IPS-18c (cell line): Measurements from ENCODE around the gene CRP.
"Not testable (repeated sequence)": the region's sequence is repeated elsewhere in the genome, so short reads cannot be mapped to it uniquely, and the experiment has no call there.

Source experiments
- H3K4me3 ChIP-seq: 2 replicates; pipeline ENCODE4 v1.7.0; 2013; ENCODE audit warnings: low read depth, mild to moderate bottlenecking, low read length, moderate library complexity; ENCODE audit not compliant: insufficient read depth
- H3K9me3 ChIP-seq: one replicate; pipeline ENCODE4 v1.6.1; 2013; ENCODE audit warnings: mild to moderate bottlenecking, low read length, moderate library complexity; ENCODE audit not compliant: control insufficient read depth, insufficient read depth

The CRP gene, protein sequence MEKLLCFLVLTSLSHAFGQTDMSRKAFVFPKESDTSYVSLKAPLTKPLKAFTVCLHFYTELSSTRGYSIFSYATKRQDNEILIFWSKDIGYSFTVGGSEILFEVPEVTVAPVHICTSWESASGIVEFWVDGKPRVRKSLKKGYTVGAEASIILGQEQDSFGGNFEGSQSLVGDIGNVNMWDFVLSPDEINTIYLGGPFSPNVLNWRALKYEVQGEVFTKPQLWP

DNA sequence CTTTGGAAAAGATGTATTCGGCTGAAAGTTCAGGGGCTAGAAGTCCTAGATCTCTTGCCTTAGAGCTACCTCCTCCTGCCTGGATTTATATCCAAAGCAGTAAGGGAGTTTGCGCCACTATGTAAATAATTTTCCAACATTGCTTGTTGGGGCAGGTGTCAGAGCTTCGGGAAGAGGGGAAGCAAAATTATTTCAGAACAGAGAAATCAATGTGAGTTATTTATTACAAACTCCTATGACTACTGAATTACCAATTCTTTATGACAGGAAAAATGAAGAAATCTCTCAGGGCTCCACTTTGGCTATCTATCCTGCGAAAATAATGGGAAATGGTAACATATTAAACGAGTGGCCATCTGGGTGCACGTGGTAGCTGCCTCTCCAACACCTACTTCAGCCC, at the start of gene CRP:
Gene CRP, minus strand, starts transcription at position 61 of the 400 bp plus-strand sequence. CDS start 104 bp downstream, outside the sequence.
- Histone ChIP-seq H3K9me3 (peaks cover 10% of the 10 kb centered on the region), H3K4me3 (no peak within 1 kb of the TSS)

DNA sequence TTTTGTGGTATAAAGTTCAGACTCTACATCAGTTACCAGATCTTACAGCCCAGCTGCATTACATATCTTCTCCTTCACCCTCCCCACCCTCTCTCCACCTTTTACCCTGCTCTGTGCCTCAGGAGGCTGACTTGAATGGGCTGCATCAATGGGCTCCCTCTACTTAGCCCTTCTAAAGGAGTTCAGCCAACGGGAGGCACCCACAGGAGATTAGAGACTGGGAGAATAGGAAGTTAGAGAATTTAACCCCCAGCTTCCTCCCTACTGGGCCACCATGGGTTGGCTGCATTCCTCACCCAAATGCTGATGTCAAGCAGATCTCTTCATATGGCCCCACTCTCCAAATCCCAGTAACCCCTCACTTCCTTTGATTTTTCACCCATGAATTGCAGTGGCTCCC, 49.3 kb upstream of the CRP start:
- H3K9me3 ChIP-seq = no peaks in the 10 kb centered on the region
- H3K4me3 ChIP-seq = no peak overlapping the region

DNA sequence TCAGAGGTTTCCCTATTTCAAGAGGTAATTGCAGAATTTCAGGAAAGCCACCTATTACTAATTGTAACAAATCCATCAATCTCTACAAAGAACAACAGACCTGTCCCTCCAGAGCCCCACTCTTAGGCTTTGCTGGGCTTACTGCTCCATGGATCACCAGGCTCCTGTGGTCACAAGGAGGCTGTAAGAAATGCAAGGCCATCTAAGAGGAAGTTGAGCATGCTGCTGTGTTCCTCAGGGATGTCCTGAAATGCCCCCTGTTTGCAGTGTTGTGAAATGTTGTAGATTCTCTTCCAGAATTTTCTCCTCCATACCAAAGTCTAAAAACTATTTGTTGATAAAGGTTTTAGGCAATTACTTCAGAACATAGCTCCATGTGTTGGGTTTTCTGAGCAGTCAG, 42.0 kb upstream of the CRP start:
- H3K9me3 ChIP-seq = no peaks in the 10 kb centered on the region

DNA sequence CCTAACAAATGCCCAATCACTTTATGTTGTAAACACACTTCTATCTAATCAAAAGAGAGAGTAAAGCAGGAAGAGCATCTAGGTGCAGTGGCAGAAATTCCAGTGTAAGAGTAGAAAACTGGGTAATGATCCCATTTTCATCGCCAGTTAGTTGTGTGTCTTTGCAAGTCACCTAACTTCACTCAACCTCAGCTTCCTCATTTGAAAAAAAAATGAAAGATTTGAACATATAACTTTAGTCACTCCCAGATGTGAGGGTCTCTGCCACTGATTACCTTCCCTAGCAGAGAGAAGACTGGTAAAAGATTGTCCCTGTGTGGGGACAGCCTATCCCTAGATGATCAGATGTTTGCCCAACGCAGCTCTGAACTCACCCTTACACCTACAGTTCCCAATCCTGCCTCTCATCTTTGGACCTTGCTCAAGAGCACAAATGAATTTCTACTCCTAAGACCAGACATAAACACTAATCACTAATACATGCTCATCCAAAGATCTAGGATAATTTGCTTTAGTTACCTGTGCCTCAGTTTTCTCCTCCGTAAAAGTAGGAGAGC, 41.1 kb upstream of the CRP start:
- Histone ChIP-seq H3K4me3 (no peak overlapping the region), H3K9me3 (no peaks in the 10 kb centered on the region)

More for the DNA sequence above, 42.0 kb upstream of the CRP start:
- H3K4me3 ChIP-seq = no peak overlapping the region

DNA sequence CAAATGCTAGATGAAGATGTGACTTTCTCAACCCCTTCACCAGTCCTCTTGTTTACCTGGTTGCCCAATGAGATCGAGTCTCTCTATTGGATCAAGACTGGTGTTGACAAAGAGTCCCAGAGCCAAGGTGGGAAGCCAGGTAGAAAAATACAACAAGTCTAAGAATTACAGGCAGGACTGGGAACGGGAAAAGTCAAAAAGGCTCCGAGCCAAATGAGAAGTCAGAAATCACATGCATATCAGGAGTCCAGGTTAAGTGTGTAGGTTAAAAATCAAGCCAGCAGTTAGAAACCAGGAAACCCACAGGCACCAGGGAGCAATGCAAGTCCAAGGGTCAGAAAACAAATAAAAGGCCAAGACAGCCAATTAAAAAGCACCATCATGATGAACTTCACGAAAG, 39.0 kb upstream of the CRP start:
- no peaks in the 10 kb centered on the region for H3K9me3 ChIP-seq
- no peak overlapping the region for H3K4me3 ChIP-seq

DNA sequence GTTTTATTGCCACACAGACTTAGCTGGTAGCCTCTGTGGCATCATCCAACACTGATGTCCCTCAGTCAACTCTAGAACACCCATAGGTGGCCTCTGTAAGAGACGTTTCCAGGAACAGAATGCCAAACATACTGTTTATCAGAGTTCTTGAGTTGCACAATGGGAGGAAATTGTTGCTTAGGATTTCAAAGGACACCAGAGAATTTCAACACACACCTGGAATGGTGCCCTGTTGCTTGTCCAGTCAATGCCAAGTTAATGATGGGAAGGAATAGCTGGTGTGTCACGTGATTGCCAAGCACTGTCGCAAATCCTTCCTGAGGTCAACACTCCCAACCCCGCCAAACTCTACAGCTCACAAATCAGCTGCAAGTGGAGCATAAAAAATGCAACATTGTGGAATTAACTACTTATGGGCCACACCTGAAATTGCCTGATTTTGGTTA, 37.8 kb upstream of the CRP start:
- Histone ChIP-seq H3K4me3 (no peak overlapping the region), H3K9me3 (no peaks in the 10 kb centered on the region)

DNA sequence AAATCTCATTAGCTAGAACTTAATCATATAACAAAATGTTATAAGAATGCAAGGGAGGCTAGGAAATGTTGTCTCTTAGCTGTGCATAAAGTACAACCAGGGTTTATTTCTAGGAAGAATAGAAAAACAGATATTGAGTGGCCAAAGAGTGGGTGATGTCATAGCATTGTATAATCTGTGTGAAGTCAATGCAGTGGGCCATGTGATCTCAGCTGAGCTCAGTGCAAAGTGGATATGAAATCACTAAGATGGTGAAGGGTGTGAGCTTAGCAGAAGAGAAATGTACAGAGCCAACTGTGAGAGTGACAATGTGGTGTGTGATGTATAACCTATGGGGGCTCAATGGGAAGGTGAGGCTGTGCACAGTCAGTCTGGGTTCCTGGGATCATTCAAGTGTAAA, 36.6 kb upstream of the CRP start:
- no peaks in the 10 kb centered on the region for H3K9me3 ChIP-seq
- H3K4me3 ChIP-seq = no peak overlapping the region

DNA sequence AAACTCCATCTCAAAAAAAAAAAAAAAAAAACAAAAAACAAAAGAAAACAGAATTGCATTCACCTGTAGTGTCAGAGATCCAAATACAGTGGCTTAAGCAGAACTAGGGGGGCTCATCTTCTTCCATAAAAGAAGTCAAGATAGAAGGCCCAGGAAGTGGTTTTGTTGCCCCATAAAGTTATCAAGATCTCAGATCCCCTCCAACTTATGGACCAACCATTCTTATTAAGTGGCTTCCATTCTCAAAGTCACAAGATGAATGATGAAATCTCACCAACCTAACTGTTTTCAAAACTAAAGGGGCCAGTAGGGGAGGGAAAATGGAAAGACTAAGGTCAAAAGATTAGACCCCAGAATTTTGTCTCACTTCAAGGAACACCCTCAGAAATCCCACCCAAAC, 36.2 kb upstream of the CRP start:
- Histone ChIP-seq H3K4me3 (no peak overlapping the region), H3K9me3 (no peaks in the 10 kb centered on the region)

DNA sequence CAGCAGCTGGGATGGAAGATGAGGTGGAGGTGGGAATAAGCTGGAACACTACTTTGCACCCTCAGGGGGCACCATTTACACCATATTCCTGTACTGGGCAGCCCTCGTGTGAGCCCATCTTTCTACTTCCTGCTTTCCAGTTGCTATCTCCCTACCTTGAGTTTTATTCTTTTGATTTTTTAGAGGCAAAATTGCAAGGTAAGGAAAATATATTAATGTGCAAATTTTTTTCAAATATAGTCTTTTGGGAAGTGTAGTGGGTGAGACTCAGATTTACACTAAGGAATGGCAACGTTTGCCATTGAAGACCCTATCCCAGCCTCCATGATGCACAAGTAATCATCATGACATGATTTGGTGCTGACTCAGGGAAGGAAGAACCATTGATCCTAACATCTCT, 35.2 kb upstream of the CRP start:
- no peak overlapping the region for H3K4me3 ChIP-seq
- no peaks in the 10 kb centered on the region for H3K9me3 ChIP-seq

DNA sequence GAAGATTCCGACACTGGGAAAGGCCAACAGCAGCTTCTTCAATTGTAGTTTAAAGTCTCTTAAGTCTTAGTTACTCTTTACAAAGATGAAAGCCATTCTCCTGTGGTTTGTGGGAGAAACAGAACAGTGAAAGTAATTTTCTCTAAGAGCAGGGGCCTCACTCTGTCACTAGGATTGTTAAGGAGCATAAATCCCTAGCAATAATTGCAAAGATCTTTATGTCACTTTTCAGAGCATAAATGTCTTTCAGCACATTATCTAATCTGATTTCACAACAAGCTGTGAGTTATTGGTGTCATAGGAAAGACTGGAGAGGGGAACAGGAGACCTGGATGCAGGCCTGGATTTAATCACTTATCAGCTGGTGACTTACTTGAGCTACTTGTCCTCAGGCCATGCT, 34.0 kb upstream of the CRP start:
- no peaks in the 10 kb centered on the region for H3K9me3 ChIP-seq
- H3K4me3 ChIP-seq = no peak overlapping the region

DNA sequence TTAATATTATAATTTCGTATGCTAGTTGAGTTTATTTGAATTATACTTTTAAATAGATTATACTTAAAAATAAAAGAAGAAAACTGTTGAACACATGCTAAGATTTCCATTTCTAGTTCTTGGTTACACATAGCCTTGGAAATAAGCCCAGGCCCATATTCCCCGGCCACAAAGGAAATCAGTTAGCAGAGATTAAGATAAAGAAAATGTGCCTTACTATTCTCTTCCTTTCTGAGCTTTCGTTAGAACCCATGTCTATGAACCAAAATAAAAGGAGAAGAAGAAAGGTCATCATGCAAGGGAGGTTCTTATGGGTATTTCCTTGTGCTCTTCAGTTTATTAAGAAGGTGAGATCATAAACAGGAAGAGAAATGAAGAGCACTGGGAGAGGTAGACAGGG, 32.3 kb upstream of the CRP start:
- H3K4me3 ChIP-seq = no peak overlapping the region
- no peaks in the 10 kb centered on the region for H3K9me3 ChIP-seq

DNA sequence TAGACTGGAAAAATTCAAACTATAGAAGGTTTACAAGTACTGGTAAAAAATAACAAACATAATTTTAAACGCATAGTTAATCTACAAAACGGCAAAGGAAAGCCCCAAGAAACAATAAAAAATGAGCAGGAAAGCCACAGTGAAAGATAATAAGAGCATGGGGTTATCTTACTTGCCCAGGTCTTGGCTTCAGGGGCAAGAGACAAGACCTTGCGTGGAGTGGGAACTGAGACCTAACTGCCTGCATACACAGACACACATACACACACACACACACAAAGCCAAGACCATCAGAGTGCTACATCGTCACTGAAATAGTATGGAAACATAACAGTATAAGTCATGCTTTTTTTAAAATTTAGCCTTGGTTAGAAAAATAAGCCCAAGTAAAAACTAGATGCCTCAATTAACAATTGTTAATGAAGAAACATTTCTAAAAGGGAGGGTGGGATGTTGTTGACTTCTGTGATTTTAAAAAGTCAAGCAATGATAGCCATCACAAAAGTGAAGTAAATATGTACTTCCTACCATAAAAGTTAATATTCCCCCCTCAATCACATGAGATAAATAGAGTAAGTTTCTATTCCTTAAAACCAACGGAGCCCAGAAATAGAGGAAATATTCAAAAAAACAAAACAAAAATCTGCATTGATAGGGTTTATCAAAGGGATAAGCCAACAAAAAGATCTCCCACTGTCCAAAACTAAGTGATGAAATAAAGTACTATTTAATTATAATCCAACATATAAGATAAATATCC, 29.4 kb upstream of the CRP start:
- H3K9me3 ChIP-seq = no peaks in the 10 kb centered on the region
- no peak overlapping the region for H3K4me3 ChIP-seq

DNA sequence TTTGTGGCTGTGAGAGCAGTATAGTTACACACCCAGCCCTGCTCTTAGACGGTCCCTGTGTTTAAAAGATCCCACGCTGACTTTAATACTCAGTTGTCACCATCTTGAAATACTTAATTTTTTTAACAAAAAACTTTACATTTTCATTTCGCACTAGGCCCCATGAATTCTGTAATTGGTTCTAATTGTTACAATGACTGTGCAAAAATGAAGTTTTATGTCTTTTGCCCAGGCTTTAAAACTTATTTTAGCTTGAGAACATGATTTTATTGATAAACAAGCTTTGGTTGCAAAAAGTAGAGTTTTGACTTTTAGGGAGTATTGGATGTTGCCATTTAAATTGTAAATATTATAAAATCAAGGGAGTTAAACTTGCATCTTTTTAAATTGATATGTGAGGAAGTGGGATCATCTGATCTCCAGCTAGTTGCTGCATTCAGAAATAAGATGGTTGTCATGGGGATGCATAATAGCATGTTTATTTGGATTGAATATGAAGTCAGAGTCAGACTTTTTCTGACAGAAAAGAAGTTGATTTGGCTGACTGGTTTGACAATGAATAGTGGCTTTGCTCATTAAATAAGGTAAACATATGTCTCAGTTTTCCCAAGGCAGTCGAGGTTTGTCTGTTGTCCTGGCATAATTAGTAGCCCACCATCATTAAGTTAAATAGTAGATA, 23.0 kb upstream of the CRP start:
- Histone ChIP-seq H3K9me3 (no peaks in the 10 kb centered on the region), H3K4me3 (no peak overlapping the region)

DNA sequence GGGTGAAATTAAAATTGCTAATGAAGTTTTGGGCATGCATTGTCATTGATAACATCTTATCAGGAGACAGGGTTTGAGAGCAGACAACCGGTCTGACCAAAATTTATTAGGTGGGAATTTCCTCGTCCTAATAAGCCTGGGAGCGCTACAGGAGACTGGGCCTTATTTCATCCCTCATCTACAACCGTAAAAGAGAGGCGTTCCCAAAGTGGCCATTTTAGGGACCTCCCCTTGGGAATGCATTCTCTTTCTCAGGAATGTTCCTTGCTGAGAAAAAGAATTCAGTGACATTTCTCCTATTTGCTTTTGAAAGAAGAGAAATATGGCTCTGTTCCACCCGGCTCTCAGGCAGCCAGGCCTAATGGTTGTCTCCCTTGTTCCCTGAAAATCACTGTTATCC, 8.8 kb upstream of the CRP start:
- not testable (repeated sequence) for H3K4me3 ChIP-seq, H3K9me3 ChIP-seq

DNA sequence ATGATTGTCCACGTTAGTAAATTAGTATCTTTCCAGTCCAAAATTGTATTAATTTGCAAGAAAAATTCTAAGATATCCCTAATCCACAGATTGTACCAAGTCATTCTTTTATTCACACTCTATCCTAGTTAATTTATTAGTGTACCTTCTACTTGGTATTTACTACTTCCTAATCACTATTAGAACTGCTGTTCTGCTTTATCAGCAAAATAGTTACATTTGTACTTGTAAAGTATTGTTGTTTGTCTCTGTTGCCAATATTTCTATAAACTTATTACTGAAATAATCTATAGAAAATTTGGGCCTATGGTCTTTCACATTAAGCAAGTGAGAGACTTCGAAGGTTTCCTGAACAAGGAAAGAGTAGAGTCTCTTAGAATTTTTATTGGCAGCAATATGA, 5.6 kb upstream of the CRP start:
- no peak overlapping the region for H3K4me3 ChIP-seq
- peaks cover 10% of the 10 kb centered on the region for H3K9me3 ChIP-seq

DNA sequence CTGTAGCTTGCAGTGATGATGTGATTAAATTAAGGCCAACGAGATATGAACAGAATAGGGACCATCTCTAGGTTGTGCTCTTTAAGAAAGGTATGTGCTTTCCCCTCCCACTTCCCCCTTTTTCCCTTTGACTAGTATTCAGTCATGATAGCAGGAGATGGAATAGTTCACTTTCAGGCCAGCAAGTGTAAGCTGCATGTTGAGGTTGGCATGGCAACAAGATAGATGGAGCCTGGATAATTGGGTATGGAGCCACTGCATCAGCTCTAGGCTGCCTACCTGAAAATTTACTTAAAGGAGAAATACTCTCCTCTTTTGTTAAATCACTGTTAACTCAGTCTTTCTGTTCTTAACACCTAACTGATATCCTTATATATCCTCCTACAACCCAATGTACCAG, 1.5 kb upstream of the CRP start:
- Histone ChIP-seq H3K9me3 (peaks cover 10% of the 10 kb centered on the region), H3K4me3 (no peak overlapping the region)

DNA sequence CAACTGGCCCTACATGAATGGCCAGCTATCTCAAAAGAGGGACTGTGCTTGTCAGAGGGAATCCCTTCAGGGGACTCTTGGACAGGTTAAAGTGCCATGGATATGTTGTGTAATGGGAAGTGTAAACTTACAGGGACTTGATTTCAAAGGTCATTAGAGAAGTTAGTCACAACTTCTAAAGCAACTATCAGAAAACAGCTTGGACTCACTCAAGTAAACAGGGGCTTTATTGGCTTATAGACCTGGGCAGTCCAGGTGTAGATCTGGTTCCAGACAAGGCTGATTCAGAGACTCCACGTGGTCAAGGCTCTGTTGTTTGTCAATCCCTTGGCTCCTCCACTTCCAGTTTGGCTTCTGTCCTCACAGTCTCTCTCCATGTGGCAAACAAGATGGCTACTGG, 2.3 kb downstream of the CRP start:
- Histone ChIP-seq H3K4me3 (no peak overlapping the region), H3K9me3 (no peaks in the 10 kb centered on the region)
